Common myeloid progenitor, CD34-positive (primary cell): ENCODE measurements around the gene THAP10.
"Not testable (repeated sequence)": the region's sequence is repeated elsewhere in the genome, so short reads cannot be mapped to it uniquely, and the experiment has no call there.

Experiments used
- CTCF ChIA-PET: fragments of 350-600 bp; sonication (Branson Sonifier 250); formaldehyde crosslinking; loops from one replicate; lab custom pipeline; 2021; ENCODE audit warnings: antibody characterized with exemption; lab: Charles Lee
- POLR2A ChIA-PET: fragments of 350-600 bp; sonication (Branson Sonifier 250); formaldehyde crosslinking; loops from one replicate; lab custom pipeline; 2021; ENCODE audit warnings: antibody characterized with exemption; lab: Charles Lee
- DNase-seq, 3 donors: peaks; one replicate each; pipeline versions ENCODE4 v3.0.0 to v3.0.0-alpha.2; 2013
- H3K27ac ChIP-seq, 2 experiments: 1 replicate in 1 of 2; 2 replicates in 1 of 2; pipeline ENCODE4 v1.7.0; 2013; ENCODE audit warnings: inconsistent platforms in 2 of 2, low read length in 2 of 2, mild to moderate bottlenecking in 2 of 2, low read depth in 1 of 2, moderate library complexity in 1 of 2; ENCODE audit not compliant: severe bottlenecking in 2 of 2, insufficient read depth in 1 of 2, poor library complexity in 1 of 2
- H3K27me3 ChIP-seq, 5 experiments: replicated peaks in 2 of 5; 1 replicate in 3 of 5; 2 replicates in 2 of 5; pipeline versions ENCODE4 v1.6.1 to v1.7.0; 2013; ENCODE audit warnings: low read length in 4 of 5, mild to moderate bottlenecking in 2 of 5, moderate library complexity in 2 of 5, inconsistent platforms in 1 of 5; ENCODE audit not compliant: insufficient read depth in 5 of 5, control insufficient read depth in 4 of 5
- H3K36me3 ChIP-seq, 4 experiments: 1 replicate in 2 of 4; 2 replicates in 2 of 4; pipeline versions ENCODE4 v1.6.1 to v1.7.0; 2013; ENCODE audit warnings: low read length in 3 of 4, control low read depth in 1 of 4, mild to moderate bottlenecking in 1 of 4; ENCODE audit not compliant: control insufficient read depth in 4 of 4, insufficient read depth in 4 of 4
- H3K4me1 ChIP-seq, 4 experiments: 1 replicate in 3 of 4; 2 replicates in 1 of 4; pipeline versions ENCODE4 v1.6.1 to v1.7.1; 2013; ENCODE audit warnings: low read length in 3 of 4, mild to moderate bottlenecking in 3 of 4, control low read depth in 1 of 4, inconsistent platforms in 1 of 4, moderate library complexity in 1 of 4; ENCODE audit not compliant: control insufficient read depth in 4 of 4, insufficient read depth in 4 of 4; ENCODE audit errors: control extremely low read depth in 1 of 4
- H3K4me3 ChIP-seq, 7 experiments: 1 replicate in 4 of 7; 2 replicates in 3 of 7; pipeline versions ENCODE4 v1.5.1 to v1.7.0; 2013; ENCODE audit warnings: mild to moderate bottlenecking in 7 of 7, low read length in 6 of 7, moderate library complexity in 6 of 7, inconsistent platforms in 2 of 7, low read depth in 2 of 7, control low read depth in 1 of 7; ENCODE audit not compliant: insufficient read depth in 4 of 7, control insufficient read depth in 1 of 7; ENCODE audit errors: extremely low read depth in 1 of 7
- H3K9me3 ChIP-seq, 5 experiments: 1 replicate in 4 of 5; 2 replicates in 1 of 5; pipeline versions ENCODE4 v1.6.1 to v1.7.1; 2013; ENCODE audit warnings: low read length in 4 of 5, mild to moderate bottlenecking in 2 of 5, inconsistent platforms in 1 of 5, low read depth in 1 of 5, moderate library complexity in 1 of 5; ENCODE audit not compliant: control insufficient read depth in 4 of 5, insufficient read depth in 2 of 5; ENCODE audit errors: control extremely low read depth in 1 of 5
- WGBS: methylation state at CpG from one replicate; pipeline ENCODE4 v1.1.5; 2013; ENCODE audit not compliant: insufficient coverage; 5-methylcytosine and 5-hydroxymethylcytosine counted together

Gene THAP10

GRCh38 chr15:70858614-70859321 lies 33.5 kb downstream of the THAP10 start:
- POLR2A ChIA-PET, H3K27ac ChIP-seq, H3K4me1 ChIP-seq, DNase-seq, H3K9me3 ChIP-seq, H3K4me3 ChIP-seq, H3K36me3 ChIP-seq: not testable (repeated sequence)
- peaks cover 3 to 32% (median 11%) of the 10 kb centered on the region in 5 experiments for H3K27me3 ChIP-seq
- WGBS, result 96% methylated on average over 5 of the region's 9 CpGs
- CTCF ChIA-PET, result interaction anchor here (1.1 to 2.3 kb wide), 2 partner anchors 12 to 15 kb away, joined by 3 to 10 read pairs; no protein-coding TSS in a partner anchor

GRCh38 chr15:70857562-70858285 lies 34.5 kb downstream of the THAP10 start:
- Histone ChIP-seq H3K27me3 (peaks cover 3 to 43% (median 20%) of the 10 kb centered on the region in 5 experiments), H3K4me3 (no peak overlapping the region), H3K4me1 (peaks cover 0 to 12% (median 10%) of the 10 kb centered on the region in 4 experiments), H3K9me3 (no peaks in the 10 kb centered on the region), H3K27ac (no peak overlapping the region), H3K36me3 (no peaks in the 10 kb centered on the region)
- no peak for DNase-seq
- 87% methylated on average over 2 of the region's 3 CpGs for WGBS
- ChIA-PET POLR2A (no interaction called here), CTCF (interaction anchor here (1.6 kb wide), 1 partner anchor 16 kb away, joined by 6 read pairs; no protein-coding TSS in a partner anchor)

GRCh38 chr15:70856884-70857561 lies 35.2 kb downstream of the THAP10 start:
- Histone ChIP-seq H3K27me3 (peaks cover 3 to 49% (median 26%) of the 10 kb centered on the region in 5 experiments), H3K9me3 (no peaks in the 10 kb centered on the region), H3K27ac (no peak overlapping the region), H3K4me1 (peaks cover 0 to 12% (median 10%) of the 10 kb centered on the region in 4 experiments), H3K36me3 (no peaks in the 10 kb centered on the region), H3K4me3 (no peak overlapping the region)
- no peak for DNase-seq
- ChIA-PET CTCF (interaction anchor here (1.6 to 2.6 kb wide), 2 partner anchors 13 to 17 kb away, joined by 5 to 6 read pairs; no protein-coding TSS in a partner anchor), POLR2A (no interaction called here)
- 95% methylated on average over 4 of the region's 5 CpGs for WGBS

- peaks cover 3 to 55% (median 30%) of the 10 kb centered on the region in 5 experiments for H3K27me3 ChIP-seq
- peaks cover 0 to 12% (median 10%) of the 10 kb centered on the region in 4 experiments for H3K4me1 ChIP-seq
- CTCF ChIA-PET, result interaction anchor here (0.9 to 2.6 kb wide), 3 partner anchors 13 to 31 kb away, joined by 3 to 6 read pairs (median 5); no protein-coding TSS in a partner anchor
- DNase-seq, result no peak
- POLR2A ChIA-PET, result no interaction called here
- 80% methylated on average over 3 of the region's 7 CpGs for WGBS
- no peak overlapping the region for H3K27ac ChIP-seq
- no peaks in the 10 kb centered on the region for H3K36me3 ChIP-seq
- no peak overlapping the region for H3K4me3 ChIP-seq
- H3K9me3 ChIP-seq, result no peaks in the 10 kb centered on the region
These were observed 35.9 kb downstream of the THAP10 start for GRCh38 chr15:70856177-70856883.

GRCh38 chr15:70855764-70856163 lies 36.5 kb downstream of the THAP10 start:
- ChIA-PET POLR2A (no interaction called here), CTCF (interaction anchor here (0.9 to 2.6 kb wide), 3 partner anchors 14 to 30 kb away, joined by 3 to 6 read pairs (median 5); no protein-coding TSS in a partner anchor)
- no peak for DNase-seq
- Histone ChIP-seq H3K4me1 (peaks cover 0 to 12% (median 10%) of the 10 kb centered on the region in 4 experiments), H3K36me3 (no peaks in the 10 kb centered on the region), H3K9me3 (no peaks in the 10 kb centered on the region), H3K27ac (no peak overlapping the region), H3K4me3 (no peak overlapping the region), H3K27me3 (peaks cover 3 to 55% (median 30%) of the 10 kb centered on the region in 5 experiments)
- WGBS, result 86% methylated on average over 2 of the region's 2 CpGs

GRCh38 chr15:70854666-70854976 lies 37.6 kb downstream of the THAP10 start:
- Histone ChIP-seq H3K9me3 (no peaks in the 10 kb centered on the region), H3K4me1 (peaks cover 0 to 12% (median 10%) of the 10 kb centered on the region in 4 experiments), H3K27me3 (peaks cover 6 to 60% (median 33%) of the 10 kb centered on the region in 5 experiments), H3K27ac (no peak overlapping the region), H3K36me3 (no peaks in the 10 kb centered on the region), H3K4me3 (peak overlapping the region; percentile 29 to 76 (median 57))
- ChIA-PET POLR2A (no interaction called here), CTCF (interaction anchor here (2.6 kb wide), 1 partner anchor 15 kb away, joined by 5 read pairs; no protein-coding TSS in a partner anchor)
- WGBS, result 58% methylated on average over 3 of the region's 4 CpGs
- DNase-seq, result peak in 2 of 3 donors; percentile 28 to 29
